ENCODE data around the gene EPS15. TPM values are rescaled to one million over a fixed set of nuclear protein-coding genes. Genes with fewer than 3 reads are reported as not detected.
A peak's percentile ranks its signal among the peaks of the same experiment; 100 is the strongest.

Gene EPS15
- total RNA-seq, 1 donor from 2014 or later: 37.1 TPM

GRCh38 chr1:51336004-51336403 is 183.1 kb downstream of the EPS15 start:
- Histone ChIP-seq H3K4me3 (ENCODE audit: low read depth, low read length) (no peak overlapping the region), H3K27me3 (ENCODE audit: control insufficient read depth, insufficient read depth, low read length) (no peaks in the 10 kb centered on the region), H3K36me3 (ENCODE audit: control insufficient read depth, insufficient read depth, low read length) (no peaks in the 10 kb centered on the region)
- no peak for TF ChIP-seq CTCF (IDR thresholded peaks at IDR 0.05; ENCODE audit: insufficient read depth, low read length, poor library complexity, severe bottlenecking)
- no peak for DNase-seq (ENCODE audit: low read depth)

- Histone ChIP-seq H3K4me3 (ENCODE audit: low read depth, low read length) (no peak overlapping the region), H3K27me3 (ENCODE audit: control insufficient read depth, insufficient read depth, low read length) (no peaks in the 10 kb centered on the region), H3K36me3 (ENCODE audit: control insufficient read depth, insufficient read depth, low read length) (no peaks in the 10 kb centered on the region)
- DNase-seq (ENCODE audit: low read depth): peak; percentile 56
- TF ChIP-seq CTCF (IDR thresholded peaks at IDR 0.05; ENCODE audit: insufficient read depth, low read length, poor library complexity, severe bottlenecking): no peak
These were observed 187.6 kb downstream of the EPS15 start for GRCh38 chr1:51331206-51332100.

- peak within 1 kb of the TSS; percentile 43 for H3K4me3 ChIP-seq (ENCODE audit: low read depth, low read length)
- H3K27me3 ChIP-seq (ENCODE audit: control insufficient read depth, insufficient read depth, low read length): no peaks in the 10 kb centered on the region
- no peak for DNase-seq (ENCODE audit: low read depth)
- TF ChIP-seq CTCF (IDR thresholded peaks at IDR 0.05; ENCODE audit: insufficient read depth, low read length, poor library complexity, severe bottlenecking): no peak
- H3K36me3 ChIP-seq (ENCODE audit: control insufficient read depth, insufficient read depth, low read length): no peaks in the 10 kb centered on the region
These were observed 188.5 kb downstream of the EPS15 start, which contains the start of gene TTC39A for GRCh38 chr1:51330331-51331201. TSS of gene TTC39A (minus strand) at chr1:51330562. CDS start at chr1:51330477, 85 bp downstream.

GRCh38 chr1:51329443-51330325 is 189.4 kb downstream of the EPS15 start:
- no peaks in the 10 kb centered on the region for H3K36me3 ChIP-seq (ENCODE audit: control insufficient read depth, insufficient read depth, low read length)
- H3K27me3 ChIP-seq (ENCODE audit: control insufficient read depth, insufficient read depth, low read length): no peaks in the 10 kb centered on the region
- no peak overlapping the region for H3K4me3 ChIP-seq (ENCODE audit: low read depth, low read length)
- no peak for DNase-seq (ENCODE audit: low read depth)
- TF ChIP-seq CTCF (IDR thresholded peaks at IDR 0.05; ENCODE audit: insufficient read depth, low read length, poor library complexity, severe bottlenecking): no peak

- no peaks in the 10 kb centered on the region for H3K27me3 ChIP-seq (ENCODE audit: control insufficient read depth, insufficient read depth, low read length)
- no peak for DNase-seq (ENCODE audit: low read depth)
- H3K4me3 ChIP-seq (ENCODE audit: low read depth, low read length): no peak overlapping the region
- H3K36me3 ChIP-seq (ENCODE audit: control insufficient read depth, insufficient read depth, low read length): no peaks in the 10 kb centered on the region
- no peak for TF ChIP-seq CTCF (IDR thresholded peaks at IDR 0.05; ENCODE audit: insufficient read depth, low read length, poor library complexity, severe bottlenecking)
These were observed 190.1 kb downstream of the EPS15 start for GRCh38 chr1:51328926-51329325.

Measured in kidney epithelial cell (primary cell).